ENCODE data around the gene STAG3.
"Not testable (repeated sequence)": the region's sequence is repeated elsewhere in the genome, so short reads cannot be mapped to it uniquely, and the experiment has no call there.

GRCh38 chr7:100219801-100220585 is 42.3 kb downstream of the STAG3 start, which contains the start of gene PVRIG:
- not testable (repeated sequence) for TF ChIP-seq CTCF (conservative IDR thresholded peaks at IDR 0.05; ENCODE audit: low read depth, low read length); NFE2L2 (IDR thresholded peaks at IDR 0.05; ENCODE audit: low read depth, low read length); FOS (IDR thresholded peaks at IDR 0.05; ENCODE audit: low read depth, low read length); POLR2A (IDR thresholded peaks at IDR 0.05; ENCODE audit: low read depth, low read length); BHLHE40 (IDR thresholded peaks at IDR 0.05; ENCODE audit: low read depth, low read length); CEBPB (IDR thresholded peaks at IDR 0.05; ENCODE audit: low read depth, low read length)

Data from IMR-90 (cell line).